HG03066 (cell line): Measurements from ENCODE around the gene RUNX1.

ENCODE experiments used
- ATAC-seq: cut with Tn5 transposase; IDR thresholded peaks from one replicate; pipeline ENCODE4 v1.9.1; 2021; ENCODE audit warnings: low read depth; ENCODE audit not compliant: unreplicated experiment

The RUNX1 gene

GRCh38 chr21:35063428-35064172, 14.5 kb upstream of the RUNX1 start:
- ATAC-seq = no peak

GRCh38 chr21:35062016-35062415, 12.9 kb upstream of the RUNX1 start:
- no peak for ATAC-seq

GRCh38 chr21:35059742-35060141, 10.6 kb upstream of the RUNX1 start:
- ATAC-seq = no peak

DNA sequence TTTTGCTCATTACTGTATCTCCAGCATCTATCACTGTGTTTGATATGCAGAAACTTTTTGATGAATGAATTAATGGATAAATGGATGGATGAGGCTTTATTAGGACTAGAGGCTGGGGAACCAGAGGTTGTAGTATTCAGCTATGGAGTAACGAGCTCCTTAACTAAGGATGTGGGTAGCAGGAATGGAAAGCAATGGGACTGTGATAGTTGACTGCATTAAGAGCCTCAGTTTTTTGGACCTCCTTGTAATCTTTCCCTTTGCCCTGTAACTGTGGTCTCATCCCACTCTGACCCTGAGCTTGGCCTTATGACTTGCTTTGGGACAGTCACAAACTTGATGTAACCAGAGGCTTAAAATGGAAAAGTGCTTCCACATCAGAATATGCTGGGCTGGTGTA, 9.0 kb upstream of the RUNX1 start:
- no peak for ATAC-seq

- ATAC-seq = no peak
Measured at GRCh38 chr21:35057428-35057827, 8.3 kb upstream of the RUNX1 start.

- no peak for ATAC-seq
Measured at GRCh38 chr21:35053356-35054096, 4.4 kb upstream of the RUNX1 start.

- no peak for ATAC-seq
Measured at GRCh38 chr21:35052801-35053200, 3.7 kb upstream of the RUNX1 start.

DNA sequence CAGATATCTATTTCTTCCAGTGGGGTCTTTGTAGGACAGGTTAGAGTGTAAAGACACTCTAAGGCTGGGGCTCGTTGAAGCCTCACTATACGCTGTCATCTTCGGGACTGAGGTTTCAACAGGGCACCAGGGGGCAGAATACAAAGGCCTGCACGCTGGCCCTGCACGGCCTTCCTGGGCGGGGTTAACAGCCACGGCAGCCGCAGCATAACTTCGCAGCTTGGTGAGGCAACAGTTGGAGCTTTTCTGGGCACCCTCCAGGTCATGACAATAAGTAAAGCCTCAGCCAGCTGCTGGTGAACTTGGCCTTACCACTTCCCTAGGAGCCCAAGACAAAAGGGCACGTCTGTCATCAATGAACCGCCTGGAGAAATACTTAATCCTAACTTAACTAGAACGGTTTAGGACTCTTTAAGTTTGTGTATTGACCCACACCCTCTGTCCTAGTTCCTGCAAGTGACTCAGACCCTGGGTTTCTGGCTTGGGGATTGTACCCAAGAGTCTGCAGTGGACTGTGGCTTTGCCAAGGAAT, 2.3 kb upstream of the RUNX1 start:
- no peak for ATAC-seq

DNA sequence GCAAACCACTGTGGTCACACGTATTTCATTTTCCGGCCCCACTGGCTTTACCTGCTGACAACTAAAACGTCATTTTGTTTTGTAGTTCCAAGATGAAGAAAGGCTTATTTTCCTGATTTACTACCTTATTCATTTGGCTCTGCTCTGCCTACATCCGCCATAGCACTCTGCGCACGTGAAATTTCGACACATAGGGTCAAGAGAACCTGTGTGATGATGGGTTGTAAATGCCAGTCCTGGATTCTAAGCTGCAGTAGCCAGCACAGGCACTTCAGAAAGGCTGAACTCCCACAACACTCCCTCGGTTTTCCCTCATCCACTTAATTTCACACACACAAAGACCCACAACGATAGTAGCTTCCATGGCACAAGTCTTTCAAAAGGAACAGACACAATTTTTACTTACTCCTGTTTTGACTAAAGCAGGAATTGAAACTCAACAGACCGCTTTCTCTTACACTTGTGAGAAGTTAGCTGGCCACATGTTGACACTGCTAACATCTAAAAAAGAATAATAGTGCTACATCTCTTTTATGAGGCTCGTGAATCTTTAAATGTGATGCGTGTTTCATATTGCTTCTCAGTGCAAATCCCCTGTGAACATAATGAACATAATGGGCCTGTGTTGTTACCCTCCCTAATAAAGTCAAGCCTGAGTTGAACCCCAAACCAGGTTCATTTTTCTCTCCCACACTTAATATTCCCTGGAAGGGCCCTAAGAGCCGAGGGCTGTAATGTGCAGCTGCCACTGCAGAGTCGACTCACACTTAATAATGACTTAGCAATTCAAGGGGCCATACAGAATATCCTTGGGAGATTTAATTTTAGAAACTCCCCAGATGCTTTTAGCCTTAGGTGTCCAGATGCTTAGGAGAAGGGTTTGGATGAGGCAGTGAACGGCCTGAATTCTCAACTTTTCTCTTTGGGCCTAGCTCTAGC, 1.5 kb upstream of the RUNX1 start:
- ATAC-seq = no peak

GRCh38 chr21:35048183-35048601, 910 bp downstream of the RUNX1 start:
- ATAC-seq = no peak

DNA sequence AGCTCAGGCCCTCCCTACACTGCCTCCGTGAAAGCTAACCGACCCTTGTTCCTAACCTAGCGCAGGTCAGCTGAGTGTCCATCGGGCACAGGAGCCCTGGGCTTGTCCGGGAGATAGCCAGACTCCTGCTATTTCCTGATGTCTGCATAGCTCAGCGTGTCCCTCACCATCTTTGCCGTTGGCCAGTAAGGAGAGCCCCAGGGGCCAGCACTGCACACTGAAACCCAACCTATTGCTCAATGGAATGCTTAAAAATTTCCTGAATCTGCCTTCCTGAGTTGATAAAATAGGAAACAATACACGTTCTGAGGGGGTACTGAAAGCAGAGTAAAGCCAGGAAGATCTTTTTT, 2.2 kb downstream of the RUNX1 start:
- no peak for ATAC-seq

- no peak for ATAC-seq
Measured at GRCh38 chr21:35046263-35046624, 2.9 kb downstream of the RUNX1 start.

GRCh38 chr21:35045542-35046262, 3.4 kb downstream of the RUNX1 start:
- ATAC-seq = no peak

GRCh38 chr21:35044770-35045541, 4.1 kb downstream of the RUNX1 start:
- ATAC-seq = no peak

GRCh38 chr21:35044128-35044527, 5.0 kb downstream of the RUNX1 start:
- ATAC-seq = no peak

DNA sequence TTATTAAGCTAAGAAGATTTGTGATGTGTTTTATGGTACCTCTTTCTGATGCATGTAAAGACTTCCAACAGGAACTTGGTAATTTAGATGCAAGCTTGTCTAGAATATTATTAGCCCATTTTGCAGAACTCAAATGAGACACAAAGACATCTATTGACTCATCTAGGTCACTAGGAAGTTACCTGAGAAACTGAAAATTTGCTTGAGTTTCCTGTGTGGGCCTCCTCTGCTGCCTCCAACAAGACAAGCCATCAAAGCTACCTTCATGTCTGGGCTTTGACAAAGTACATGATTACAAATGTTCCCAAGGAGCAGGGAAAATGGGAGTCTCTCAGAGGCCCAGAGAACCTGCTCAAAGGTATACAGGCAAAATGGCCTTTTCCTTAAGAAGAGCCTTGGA, 5.6 kb downstream of the RUNX1 start:
- no peak for ATAC-seq

- ATAC-seq = no peak
Measured at GRCh38 chr21:35042836-35043235, 6.3 kb downstream of the RUNX1 start.

DNA sequence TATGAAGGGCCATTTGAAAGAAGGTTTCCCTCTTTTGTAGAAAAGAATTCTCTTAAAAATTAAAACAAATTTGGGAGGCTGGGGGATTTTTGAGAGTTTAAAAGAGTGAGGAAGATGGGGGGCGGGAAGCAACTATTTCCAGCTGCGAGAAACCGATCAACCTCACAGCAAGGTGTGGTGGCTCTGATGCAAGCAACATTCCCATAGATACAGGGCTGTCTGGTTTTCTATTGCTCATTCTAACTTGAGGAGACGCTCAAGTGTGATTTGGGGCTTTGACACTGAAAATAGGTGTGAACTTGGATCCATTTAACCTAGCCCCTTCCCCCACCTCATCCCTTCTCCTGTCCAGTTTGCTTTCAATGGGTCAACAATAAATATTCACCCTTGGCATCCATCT, 7.2 kb downstream of the RUNX1 start:
- no peak for ATAC-seq

DNA sequence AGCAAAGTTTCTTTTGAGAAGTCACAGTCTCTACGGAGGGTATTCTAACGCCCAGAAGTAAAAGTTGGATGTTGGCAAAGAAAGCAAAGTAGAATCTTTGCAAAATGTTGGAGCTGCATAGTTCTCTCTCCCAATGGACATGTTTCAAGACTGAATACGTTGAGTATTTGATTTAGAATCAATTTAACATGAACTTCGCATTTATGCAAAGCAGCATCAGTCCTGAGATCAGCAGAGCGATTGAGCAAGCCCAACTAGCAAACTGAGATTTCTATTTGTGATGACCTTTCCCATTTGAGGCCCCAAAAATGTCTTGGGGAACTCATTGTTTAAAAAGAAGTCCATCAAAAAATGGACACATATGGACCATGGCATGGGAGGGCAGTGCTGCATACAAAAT, 8.0 kb downstream of the RUNX1 start:
- no peak for ATAC-seq
